Activated naive CD8-positive, alpha-beta T cell treated with anti-CD3 and anti-CD28 coated beads, Interleukin-2, amount 50 U/mL, for 16 hours (primary cell): ENCODE measurements around the gene HMSD.

Experiments
- DNase-seq: peaks from one replicate; pipeline ENCODE4 v3.0.0-alpha.2; 2020; ENCODE audit warnings: low read depth, low spot score

Gene HMSD

GRCh38 chr18:63992751-63993150 lies 43.6 kb downstream of the HMSD start:
- DNase-seq: no peak

DNA sequence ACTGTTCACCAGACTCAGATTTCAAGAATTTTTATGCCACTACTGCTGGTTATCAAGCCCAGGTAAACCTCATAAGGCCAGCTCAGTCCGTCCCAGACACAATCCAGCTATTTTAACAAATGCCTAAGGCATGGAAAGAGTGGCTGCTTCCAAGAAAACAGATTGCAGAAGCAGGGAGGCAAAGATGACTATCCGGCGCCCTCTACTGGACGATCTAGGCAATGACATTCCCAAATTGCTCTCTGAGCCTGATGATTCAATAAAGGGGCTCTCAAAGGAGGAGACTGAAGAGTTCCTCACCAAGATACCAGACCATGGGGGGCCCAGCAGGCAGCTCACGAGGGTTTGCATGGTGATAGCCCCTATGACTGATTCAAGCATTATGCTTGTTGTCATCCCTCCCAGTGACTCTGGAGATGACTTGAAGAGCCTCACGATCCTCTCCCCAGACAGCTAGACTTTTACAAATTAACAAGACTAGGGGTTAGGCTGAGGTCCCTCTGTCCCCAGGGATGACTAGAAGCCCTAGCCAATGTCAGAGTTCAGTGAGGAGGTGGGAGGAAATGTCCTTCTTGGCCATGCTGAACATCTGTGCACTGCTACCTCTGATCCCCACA lies 45.8 kb downstream of the HMSD start:
- DNase-seq: no peak

DNA sequence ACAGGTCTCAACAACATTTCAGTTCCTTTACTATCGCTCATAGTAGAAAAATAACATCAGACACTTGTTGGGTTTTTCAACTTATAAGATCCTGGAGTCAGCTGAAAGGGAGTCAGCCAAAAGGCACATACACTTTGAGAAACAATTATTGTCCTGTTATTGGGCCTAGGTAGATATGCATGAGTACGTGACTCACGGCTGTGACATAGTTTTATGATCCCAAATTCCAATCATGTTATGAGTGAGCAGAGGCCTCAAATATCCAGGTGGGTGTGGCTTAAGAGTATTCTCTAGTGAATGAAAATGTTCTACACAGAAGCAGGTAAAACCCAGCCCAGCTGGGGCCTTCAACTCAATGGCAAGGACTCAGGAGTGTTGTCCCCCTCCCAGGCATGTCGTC lies 47.9 kb downstream of the HMSD start:
- no peak for DNase-seq

GRCh38 chr18:63997606-63998005 lies 48.5 kb downstream of the HMSD start:
- DNase-seq: no peak

DNA sequence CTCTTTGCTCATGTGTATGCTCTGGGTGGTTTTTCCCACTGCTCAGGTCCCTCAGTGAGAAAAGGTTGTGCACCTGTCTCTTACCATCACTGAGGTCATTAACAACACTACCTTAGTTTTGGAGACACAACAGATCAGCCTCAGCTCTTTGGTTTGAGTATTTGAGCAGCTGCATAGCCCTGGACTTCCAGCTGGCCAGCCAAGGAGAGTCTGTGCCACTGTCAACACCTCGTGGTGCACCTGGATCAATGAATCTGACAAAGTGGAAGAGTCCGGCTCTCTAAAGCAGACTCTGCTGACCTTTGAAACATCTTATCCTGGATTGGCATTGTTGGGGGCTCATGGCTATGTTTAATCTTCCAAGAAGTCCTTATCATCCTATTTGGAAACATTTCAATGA lies 50.8 kb downstream of the HMSD start:
- no peak for DNase-seq

DNA sequence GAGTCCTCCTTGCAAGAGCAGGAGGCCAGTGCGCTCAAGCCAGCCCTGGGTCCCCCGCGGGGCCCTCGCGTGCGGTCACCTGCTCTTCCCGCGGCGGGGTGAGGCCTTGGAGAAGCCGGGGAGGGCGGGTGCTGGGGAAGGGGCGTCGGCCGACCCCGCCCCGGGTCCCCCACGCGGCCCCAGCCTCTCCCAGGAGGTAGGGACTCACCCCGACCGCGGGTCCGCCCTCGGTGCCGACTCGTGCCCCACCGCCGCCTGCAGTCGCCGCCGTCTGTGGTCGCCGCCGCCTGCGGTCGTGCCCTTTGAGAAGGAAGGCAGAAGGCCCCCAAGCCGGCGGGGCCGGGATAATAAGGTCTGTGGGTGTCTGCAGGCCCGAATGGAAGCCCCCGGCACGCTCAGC lies 53.5 kb downstream of the HMSD start:
- no peak for DNase-seq

- DNase-seq: no peak
Observed at GRCh38 chr18:64009305-64009704, 60.2 kb downstream of the HMSD start.
